Posterior cingulate gyrus (tissue), 11 donors: ENCODE data around the gene MRPL40.

ENCODE experiments used
- DNase-seq, 10 donors: peaks; one replicate each; pipeline versions ENCODE4 v3.0.0 to v3.0.0-alpha.2; 2020 to 2021; ENCODE audit warnings: mixed read lengths in 3 of 10
- intact Hi-C: fragments of 100-400 bp; cut with DNase I; formaldehyde crosslinking; loops from one replicate; pipeline ENCODE4 v1.15.1; 2023

Gene MRPL40

GRCh38 chr22:19478045-19478900 is 45.9 kb downstream of the MRPL40 start:
- no peak for DNase-seq

DNA sequence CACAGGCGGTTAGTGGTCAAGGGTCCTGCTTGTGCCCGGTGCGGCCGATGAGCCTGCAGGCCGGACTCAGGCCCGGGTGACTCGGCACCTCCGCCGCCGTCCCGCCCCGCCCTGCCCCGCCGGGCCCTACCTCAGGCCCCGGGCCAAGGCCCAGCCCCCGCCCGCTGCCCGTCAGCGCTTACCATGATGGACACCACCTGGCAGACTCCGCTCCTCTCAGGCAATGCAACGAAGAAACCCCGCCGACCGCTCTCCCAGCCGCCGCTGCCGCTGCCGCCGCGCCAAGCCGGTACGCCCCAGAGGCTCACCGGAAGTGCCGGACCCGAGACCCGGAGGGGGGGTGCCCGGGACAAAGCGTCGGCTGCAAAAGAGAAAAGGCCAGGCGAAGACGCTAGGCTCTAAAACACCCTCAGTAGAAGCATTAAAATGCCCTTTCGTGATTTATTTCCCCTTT is 46.6 kb downstream of the MRPL40 start, which contains the start of gene UFD1:
Gene UFD1 (minus strand): TSS at position 293 of the 454 bp plus-strand sequence. CDS start 108 bp downstream, at position 185.
- intact Hi-C loops, result loop anchor here (5.0 to 10.0 kb wide), 3 partner anchors 47 to 524 kb away; partner anchors contain the start of genes HIRA and MRPL40
- peak; percentile 69 to 97 (median 80) for DNase-seq

More at GRCh38 chr22:19478045-19478900, 45.9 kb downstream of the MRPL40 start:
- intact Hi-C loops, result loop anchor here (5.0 to 10.0 kb wide), 3 partner anchors 46 to 523 kb away; partner anchors contain the start of genes HIRA and MRPL40

DNA sequence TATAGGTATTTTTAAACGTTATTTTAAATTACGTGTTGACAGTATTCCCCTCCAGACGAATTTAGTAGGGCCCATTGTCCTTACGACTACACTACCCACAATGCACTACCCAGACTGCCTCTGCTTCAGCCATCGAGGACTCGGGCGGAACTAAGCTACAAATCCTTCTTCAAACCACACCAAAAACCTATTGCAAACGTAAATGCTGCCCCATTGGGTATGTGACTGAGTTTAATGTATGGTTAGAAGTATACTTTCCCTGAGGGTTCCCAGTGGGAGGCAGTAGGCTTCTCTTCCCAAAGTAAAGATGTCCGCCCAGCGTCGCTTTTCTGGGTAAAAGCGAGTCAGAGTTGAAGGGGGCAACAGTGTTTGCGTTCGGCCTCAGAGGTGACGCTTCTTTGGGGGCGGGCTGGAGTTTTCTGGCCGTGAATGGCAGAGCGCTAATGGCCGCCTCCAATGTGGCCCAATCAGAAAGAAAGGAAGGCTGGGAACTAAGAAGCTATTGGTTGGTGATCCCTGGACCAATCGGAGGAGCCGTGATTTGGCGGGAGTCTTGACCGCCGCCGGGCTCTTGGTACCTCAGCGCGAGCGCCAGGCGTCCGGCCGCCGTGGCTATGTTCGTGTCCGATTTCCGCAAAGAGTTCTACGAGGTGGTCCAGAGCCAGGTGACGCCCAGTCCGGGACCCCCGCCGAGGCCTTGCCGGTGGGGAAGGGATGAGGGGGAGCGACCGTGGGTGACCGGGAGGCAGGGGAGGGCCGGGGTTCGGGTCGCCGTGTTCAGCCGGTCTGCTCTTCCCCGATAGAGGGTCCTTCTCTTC is 47.2 kb downstream of the MRPL40 start, which contains the start of gene CDC45:
Gene CDC45 (plus strand): TSS at position 566 of the 818 bp plus-strand sequence. CDS start 49 bp downstream, at position 615.
- intact Hi-C loops, result loop anchor here (5.0 to 10.0 kb wide), 3 partner anchors 47 to 525 kb away; partner anchors contain the start of genes HIRA and MRPL40

GRCh38 chr22:19480173-19480568 is 47.8 kb downstream of the MRPL40 start:
- DNase-seq, result no peak
- intact Hi-C loops, result no loop called here

More for the DNA sequence above, 47.2 kb downstream of the MRPL40 start, which contains the start of gene CDC45:
- peak; percentile 93 to 99 (median 96) for DNase-seq

DNA sequence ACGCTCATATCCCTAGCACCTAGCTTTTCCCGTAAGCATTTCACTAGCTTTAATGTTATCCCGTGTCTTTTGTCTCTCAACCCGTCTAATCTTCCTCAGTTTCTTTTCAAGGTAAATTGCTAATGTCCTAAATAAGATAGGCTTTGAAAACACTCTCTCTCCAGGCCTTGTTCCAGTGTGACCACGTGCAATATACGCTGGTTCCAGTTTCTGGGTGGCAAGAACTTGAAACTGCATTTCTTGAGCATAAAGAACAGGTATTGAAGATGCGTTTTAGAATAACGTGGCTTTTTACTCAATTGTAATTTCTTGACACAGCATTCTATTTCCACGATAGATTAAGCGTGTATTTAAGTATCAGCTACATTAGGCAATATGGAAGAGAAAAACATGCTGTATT is 48.4 kb downstream of the MRPL40 start:
- intact Hi-C loops, result no loop called here
- DNase-seq, result no peak

GRCh38 chr22:19482297-19482696 is 50.0 kb downstream of the MRPL40 start:
- intact Hi-C loops, result no loop called here
- no peak for DNase-seq

GRCh38 chr22:19483481-19484244 is 51.3 kb downstream of the MRPL40 start:
- DNase-seq, result no peak
- intact Hi-C loops, result no loop called here
